ENCODE data around the gene PDZD11. TPM values are rescaled to one million over a fixed set of nuclear protein-coding genes. Genes with fewer than 3 reads are reported as not detected.

Gene PDZD11
- total and polyA plus RNA-seq, 9 of the 15 experiments (the other 6 are each of a cell fraction or from before 2014, with no cell fraction given): 21.9 to 109 (median 36.4) TPM

- POLR2A ChIA-PET: interaction anchor here (0.5 kb wide), 1 partner anchor 61 kb away, joined by 3 read pairs; no protein-coding TSS in a partner anchor
- WGBS (ENCODE audit: insufficient coverage, low coverage, missing lambda C conversion rate): 7% methylated on average over 3 of the region's 3 CpGs
- DNase-seq (ENCODE audit: extremely low read depth in 1 of 4, low spot score in 3 of 4): no peak
- no peak for TF ChIP-seq PHF21A (IDR thresholded peaks at IDR 0.05; ENCODE audit: borderline replicate concordance, low read depth)
- TF ChIP-seq RBM34 (IDR thresholded peaks at IDR 0.05; ENCODE audit: borderline replicate concordance, insufficient read depth, low read length): no peak
- TF ChIP-seq TAL1 (IDR thresholded peaks at IDR 0.05): no peak
- TF ChIP-seq BRF1 (IDR thresholded peaks at IDR 0.05; ENCODE audit: borderline replicate concordance, extremely low read depth, insufficient read length): no peak
- TF ChIP-seq NFRKB (IDR thresholded peaks at IDR 0.05; ENCODE audit: low read depth): no peak
- no peak for TF ChIP-seq NUFIP1 (IDR thresholded peaks at IDR 0.05; ENCODE audit: partially characterized antibody)
- TF ChIP-seq ETV1 (tag; conservative IDR thresholded peaks at IDR 0.05; ENCODE audit: low read depth): no peak
- no peak for TF ChIP-seq TAF1 (IDR thresholded peaks at IDR 0.05; ENCODE audit: control insufficient read depth, extremely low read depth, insufficient read depth, low read length, severe bottlenecking)
- TF ChIP-seq STAG1 (CRISPR knock-in tag; IDR thresholded peaks at IDR 0.05; ENCODE audit: borderline replicate concordance): no peak
- TF ChIP-seq NR1H2 (CRISPR knock-in tag; IDR thresholded peaks at IDR 0.05): no peak
- TF ChIP-seq MCM2 (IDR thresholded peaks at IDR 0.05; ENCODE audit: low read depth): no peak
- no peak for TF ChIP-seq MYNN (IDR thresholded peaks at IDR 0.05)
- no peak for TF ChIP-seq MYNN (CRISPR knock-in tag; IDR thresholded peaks at IDR 0.05)
- TF ChIP-seq EHMT2 (IDR thresholded peaks at IDR 0.05): peak; percentile 56; the same call in 1 of the 2 replicates
- TF ChIP-seq FIP1L1 (IDR thresholded peaks at IDR 0.05; ENCODE audit: low read depth, low read length, poor library complexity, severe bottlenecking): no peak
- TF ChIP-seq FOXJ2 (tag; IDR thresholded peaks at IDR 0.05): no peak
- peak; percentile 63; the same call in 1 of the 2 replicates for TF ChIP-seq MIER1 (IDR thresholded peaks at IDR 0.05; ENCODE audit: low read depth)
- TF ChIP-seq REST (IDR thresholded peaks at IDR 0.05; ENCODE audit: borderline replicate concordance): peak; percentile 61
- no peak for TF ChIP-seq REST (CRISPR knock-in tag; IDR thresholded peaks at IDR 0.05; ENCODE audit: low read depth)
These were observed 9.2 kb downstream of the PDZD11 start for GRCh38 chrX:70280573-70280972.

More at GRCh38 chrX:70280573-70280972, 9.2 kb downstream of the PDZD11 start:
- no peak overlapping the region for H3K9ac ChIP-seq (ENCODE audit: insufficient read depth in 1 of 2, low read depth in 2 of 2, low read length in 2 of 2)
- H3K79me2 ChIP-seq (ENCODE audit: control insufficient read depth, insufficient read depth, low read length): no peaks in the 10 kb centered on the region
- no peak overlapping the region for H3K4me3 ChIP-seq
- H3K4me1 ChIP-seq (replicated peaks in 1 of 2; ENCODE audit: control insufficient read depth in 2 of 2, insufficient read depth in 2 of 2, low read length in 2 of 2): peaks cover 0 to 4% of the 10 kb centered on the region in 2 experiments; a peak in 1 of 5 replicates
- peaks cover 3 to 22% of the 10 kb centered on the region in 2 experiments; a peak in 2 of 5 replicates for H3K27me3 ChIP-seq (ENCODE audit: control insufficient read depth in 2 of 2, insufficient read depth in 2 of 2, low read length in 2 of 2)
- ATAC-seq: no peak
- no peaks in the 10 kb centered on the region for H3K9me3 ChIP-seq (replicated peaks; ENCODE audit: control insufficient read depth, insufficient read depth, low read depth, low read length)
- CTCF ChIA-PET (ENCODE audit: low intra/inter-chr PET ratio): no interaction called here
- H2AFZ ChIP-seq (ENCODE audit: low read depth, low read length): no peak overlapping the region
- no peak for FAIRE-seq
- no peak overlapping the region for H3K27ac ChIP-seq (ENCODE audit: extremely low read depth, low read depth, low read length)
- intact Hi-C loops (cut with micrococcal nuclease): no loop called here
- H3K9me1 ChIP-seq (ENCODE audit: control insufficient read depth, insufficient read depth, low read length): no peaks in the 10 kb centered on the region
- in situ Hi-C loops (cut with MboI): no loop called here
- H3K4me2 ChIP-seq (ENCODE audit: insufficient read depth, low read length): no peak overlapping the region
- no peaks in the 10 kb centered on the region for H4K20me1 ChIP-seq (replicated peaks; ENCODE audit: control insufficient read depth, insufficient read depth, low read length)
- H3K36me3 ChIP-seq (ENCODE audit: control insufficient read depth, insufficient read depth, low read length): no peaks in the 10 kb centered on the region
- BruUV-seq (replicated peaks): no TSS peak
